H1 (cell line): Measurements from ENCODE around the gene LGI4. TPM values are rescaled to one million over a fixed set of nuclear protein-coding genes. Genes with fewer than 3 reads are reported as not detected.
A peak's percentile ranks its signal among the peaks of the same experiment; 100 is the strongest.

Experiments
- CTCF ChIA-PET: fragments of 300-600 bp; sonication (Branson Sonifier 250); formaldehyde crosslinking; loops from one replicate; lab custom pipeline; 2021; ENCODE audit not compliant: partially characterized antibody; lab: Charles Lee
- POLR2A ChIA-PET: fragments of 300-600 bp; sonication (Branson Sonifier 250); formaldehyde crosslinking; loops from one replicate; lab custom pipeline; 2021; ENCODE audit warnings: inconsistent platforms; ENCODE audit not compliant: partially characterized antibody; lab: Charles Lee
- DNase-seq, 2 experiments: peaks; one replicate each; pipeline versions ENCODE4 v3.0.0 to v3.0.0-alpha.2; 2010 to 2022; ENCODE audit warnings: low spot score in 2 of 2, low read depth in 1 of 2, mixed read lengths in 1 of 2
- FAIRE-seq: peaks from 2 replicates; lab custom pipeline; 2011; peaks lifted over from hg19 to GRCh38; lab: Jason Lieb, UNC
- H2AFZ ChIP-seq: 2 replicates; pipeline ENCODE4 v1.8.1; 2012; ENCODE audit warnings: low read length, inconsistent platforms
- H2AK5ac ChIP-seq: 2 replicates; pipeline ENCODE4 v1.6.1; 2013; ENCODE audit warnings: low read depth, low read length
- H2BK120ac ChIP-seq: replicated peaks from 2 replicates; pipeline ENCODE3; 2013; ENCODE audit warnings: low read depth, low read length, inconsistent platforms
- H2BK12ac ChIP-seq: 2 replicates; pipeline ENCODE4 v1.6.1; 2013; ENCODE audit warnings: low read depth, low read length
- H2BK15ac ChIP-seq: 2 replicates; pipeline ENCODE4 v1.6.1; 2013; ENCODE audit warnings: low read length
- H2BK20ac ChIP-seq: 2 replicates; pipeline ENCODE4 v1.6.1; 2013; ENCODE audit warnings: low read length
- H2BK5ac ChIP-seq: 2 replicates; pipeline ENCODE4 v1.6.1; 2013; ENCODE audit warnings: low read depth, low read length
- H3K14ac ChIP-seq: 2 replicates; pipeline ENCODE4 v1.6.1; 2013; ENCODE audit warnings: inconsistent platforms; ENCODE audit not compliant: insufficient read length
- H3K18ac ChIP-seq: 2 replicates; pipeline ENCODE4 v1.6.1; 2013; ENCODE audit warnings: low read length; ENCODE audit errors: extremely low read depth
- H3K23ac ChIP-seq: 2 replicates; pipeline ENCODE4 v1.6.1; 2013; ENCODE audit warnings: inconsistent platforms; ENCODE audit not compliant: insufficient read length
- H3K23me2 ChIP-seq: 2 replicates; pipeline ENCODE4 v1.6.1; 2013; ENCODE audit warnings: low read depth, low read length
- H3K27ac ChIP-seq: 2 replicates; pipeline ENCODE4 v1.6.1; 2011; ENCODE audit warnings: low read depth, low read length, inconsistent platforms
- H3K27me3 ChIP-seq, 4 experiments: replicated peaks in 1 of 4; 1 replicate in 1 of 4; 2 replicates in 3 of 4; pipeline versions ENCODE4 v1.6.1 to v1.8.1; 2011 to 2013; ENCODE audit warnings: low read length in 3 of 4, mild to moderate bottlenecking in 3 of 4, inconsistent platforms in 2 of 4, mixed read lengths in 2 of 4, moderate library complexity in 1 of 4; ENCODE audit not compliant: control insufficient read depth in 3 of 4, insufficient read depth in 3 of 4; ENCODE audit errors: extremely low read depth in 1 of 4
- H3K36me3 ChIP-seq, 4 experiments: 2 replicates each; pipeline versions ENCODE4 v1.6.1 to v1.8.1; 2011 to 2013; ENCODE audit warnings: mild to moderate bottlenecking in 4 of 4, low read length in 3 of 4, moderate library complexity in 2 of 4, control low read depth in 1 of 4, inconsistent platforms in 1 of 4; ENCODE audit not compliant: insufficient read depth in 4 of 4, control insufficient read depth in 2 of 4
- H3K4ac ChIP-seq: replicated peaks from 2 replicates; pipeline ENCODE3; 2013; ENCODE audit warnings: low read length, low read depth, mixed read lengths, inconsistent platforms; ENCODE audit not compliant: insufficient read length
- H3K4me1 ChIP-seq, 4 experiments: replicated peaks in 1 of 4; 1 replicate in 1 of 4; 2 replicates in 3 of 4; pipeline versions ENCODE4 v1.6.1 to v1.8.1; 2011 to 2013; ENCODE audit warnings: low read length in 3 of 4, inconsistent platforms in 2 of 4, mixed read lengths in 1 of 4; ENCODE audit not compliant: insufficient read depth in 4 of 4, control insufficient read depth in 3 of 4
- H3K4me2 ChIP-seq, 2 experiments: 2 replicates each; pipeline versions ENCODE4 v1.6.1 to v1.8.1; 2011 to 2013; ENCODE audit warnings: low read depth in 2 of 2, low read length in 2 of 2, control low read depth in 1 of 2, inconsistent platforms in 1 of 2, mild to moderate bottlenecking in 1 of 2; ENCODE audit not compliant: insufficient read depth in 1 of 2
- H3K4me3 ChIP-seq, 4 experiments: fragments of 200-600, 300-600 bp in 1 of 4; sonication (generic), shearing (Covaris generic), sonication (Bioruptor Twin) in 1 of 4; 2 replicates each; pipeline versions ENCODE4 v1.5.1 to v1.8.1; 2011 to 2016; ENCODE audit warnings: low read length in 4 of 4, low read depth in 3 of 4, control low read depth in 2 of 4, inconsistent platforms in 2 of 4, mild to moderate bottlenecking in 2 of 4, mixed read lengths in 1 of 4, moderate library complexity in 1 of 4; ENCODE audit not compliant: insufficient read depth in 2 of 4; ENCODE audit errors: extremely low read depth in 1 of 4
- H3K56ac ChIP-seq: replicated peaks from 2 replicates; pipeline ENCODE3; 2013; ENCODE audit warnings: low read depth, mild to moderate bottlenecking, mixed read lengths, low read length, inconsistent platforms; ENCODE audit not compliant: insufficient read length
- H3K79me1 ChIP-seq: 2 replicates; pipeline ENCODE4 v1.6.1; 2013; ENCODE audit warnings: low read depth, low read length, control low read depth
- H3K79me2 ChIP-seq, 2 experiments: 2 replicates each; pipeline versions ENCODE4 v1.6.1 to v1.8.1; 2012 to 2013; ENCODE audit warnings: low read length in 2 of 2, mild to moderate bottlenecking in 2 of 2, inconsistent platforms in 1 of 2; ENCODE audit not compliant: insufficient read depth in 2 of 2, control insufficient read depth in 1 of 2
- H3K9ac ChIP-seq, 4 experiments: replicated peaks in 1 of 4; 1 replicate in 1 of 4; 2 replicates in 3 of 4; pipeline versions ENCODE4 v1.6.1 to v1.8.1; 2011 to 2013; ENCODE audit warnings: low read depth in 3 of 4, low read length in 3 of 4, control low read depth in 2 of 4, mild to moderate bottlenecking in 2 of 4, moderate library complexity in 2 of 4, inconsistent platforms in 1 of 4; ENCODE audit errors: extremely low read depth in 1 of 4
- H3K9me3 ChIP-seq, 2 experiments: 2 replicates each; pipeline versions ENCODE4 v1.6.1 to v1.8.1; 2012 to 2013; ENCODE audit warnings: mild to moderate bottlenecking in 2 of 2, moderate library complexity in 2 of 2, control low read depth in 1 of 2, inconsistent platforms in 1 of 2, low read depth in 1 of 2, low read length in 1 of 2, mixed read lengths in 1 of 2; ENCODE audit not compliant: insufficient read depth in 2 of 2
- H4K20me1 ChIP-seq, 2 experiments: replicated peaks in 1 of 2; 2 replicates each; pipeline versions ENCODE3 to v1.8.1; 2011 to 2013; ENCODE audit warnings: inconsistent platforms in 2 of 2, low read length in 2 of 2, mild to moderate bottlenecking in 1 of 2; ENCODE audit not compliant: insufficient read depth in 2 of 2, control insufficient read depth in 1 of 2
- H4K5ac ChIP-seq: 2 replicates; pipeline ENCODE4 v1.6.1; 2013; ENCODE audit warnings: low read length, low read depth, mixed read lengths, inconsistent platforms; ENCODE audit not compliant: insufficient read length
- H4K8ac ChIP-seq: 2 replicates; pipeline ENCODE4 v1.8.0; 2013; ENCODE audit warnings: mild to moderate bottlenecking, moderate library complexity, low read length, inconsistent platforms; ENCODE audit not compliant: insufficient read depth; ENCODE audit errors: extremely low read depth
- H4K91ac ChIP-seq: replicated peaks from 2 replicates; pipeline ENCODE3; 2013; ENCODE audit warnings: low read length, mixed read lengths, inconsistent platforms; ENCODE audit not compliant: insufficient read length
- RXRA ChIP-seq: IDR thresholded peaks from 2 replicates; pipeline ENCODE4 v1.6.1; 2011; ENCODE audit warnings: low read depth, mild to moderate bottlenecking, low read length, moderate library complexity; ENCODE audit not compliant: insufficient read depth
- WGBS, 2 experiments: shearing (Covaris generic) in 1 of 2; methylation state at CpG; one replicate each; pipeline versions ENCODE4 v1.1.6 to v1.1.7; 2013 to 2015; ENCODE audit warnings: low lambda C conversion rate in 2 of 2, mixed read lengths in 2 of 2, inconsistent platforms in 1 of 2, low coverage in 1 of 2, missing lambda C conversion rate in 1 of 2; ENCODE audit not compliant: insufficient replicate concordance in 2 of 2, insufficient coverage in 1 of 2, insufficient read length in 1 of 2; ENCODE audit errors: extremely low coverage in 1 of 2, missing lambda C conversion rate in 1 of 2; 5-methylcytosine and 5-hydroxymethylcytosine counted together
- polyA plus RNA-seq, 7 experiments: library from polyadenylated mRNA; depleted of rRNA in 3 of 7; stranded (reverse) in 5 of 7; unstranded in 2 of 7; fragments of >200 nt in 5 of 7; fragments of 200-250 nt in 2 of 7; gene quantifications; 1 replicate in 5 of 7; 2 replicates in 1 of 7; 4 replicates in 1 of 7; pipeline versions ENCODE4 v1.2.1 to v1.2.3, GENCODE V29; 2011 to 2013; ENCODE audit warnings: missing spikeins in 2 of 7, mixed read lengths in 2 of 7
- total RNA-seq: library from RNA; stranded (reverse); fragmentation: NEBNext Ultra II Directional; extraction: Animal tissue kit (Norgen Biotek cat#: 25700); gene quantifications from 2 replicates; pipeline ENCODE4 v1.2.1, GENCODE V29; 2021

The LGI4 gene
- total and polyA plus RNA-seq, 2 of the 8 experiments (the other 6 are each of a cell fraction or from before 2014, with no cell fraction given), result 2.0 to 8.2 TPM

- Histone ChIP-seq H3K4me1 (peaks cover 8 to 32% (median 25%) of the 10 kb centered on the region in 4 experiments), H3K79me2 (no peaks in the 10 kb centered on the region), H3K27me3 (peaks cover 0 to 18% (median 8%) of the 10 kb centered on the region in 4 experiments; a peak in 5 of 7 replicates), H3K4ac (no peak overlapping the region), H4K20me1 (peaks cover 0 to 3% of the 10 kb centered on the region in 2 experiments), H2BK5ac (no peak overlapping the region; the same call in 1 of the 2 replicates), H3K18ac (no peak overlapping the region; the same call in 1 of the 2 replicates), H3K36me3 (no peaks in the 10 kb centered on the region), H2AFZ (no peak overlapping the region), H3K23me2 (peaks cover 20% of the 10 kb centered on the region; the same call in 1 of the 2 replicates), H3K4me3 (peak overlapping the region in 2 of 4 experiments; percentile 16 to 38; a peak in 2 of 8 replicates), H3K56ac (no peak overlapping the region), H3K9me3 (no peaks in the 10 kb centered on the region), H2AK5ac (peak overlapping the region; percentile 65; the same call in 1 of the 2 replicates), H4K91ac (no peak overlapping the region), H3K9ac (no peak overlapping the region), H4K8ac (no peak overlapping the region), H4K5ac (no peak overlapping the region), H2BK20ac (no peak overlapping the region), H2BK12ac (peak overlapping the region; percentile 60; the same call in 1 of the 2 replicates), H3K79me1 (no peaks in the 10 kb centered on the region), H3K27ac (no peak overlapping the region), H3K4me2 (peak overlapping the region; percentile 66 to 78), H3K14ac (no peak overlapping the region), H3K23ac (no peak overlapping the region), H2BK120ac (no peak overlapping the region), H2BK15ac (peak overlapping the region; percentile 88; the same call in 1 of the 2 replicates)
- ChIA-PET CTCF (interaction anchor here (0.6 to 10.2 kb wide), 11 partner anchors 17 to 212 kb away, joined by 3 to 154 read pairs (median 5); partner anchors contain the start of gene FXYD3), POLR2A (interaction anchor here (0.8 to 1.1 kb wide), 3 partner anchors 17 to 84 kb away, joined by 3 to 4 read pairs (median 4); no protein-coding TSS in a partner anchor)
- 88% methylated on average over 9 of the region's 12 CpGs; no CpG with 5 or more reads in 1 of the 2 experiments for WGBS, 2 experiments
- no peak for DNase-seq
- FAIRE-seq, result no peak
- no peak for TF ChIP-seq RXRA
Measured at GRCh38 chr19:35140207-35140961, 5.5 kb upstream of the LGI4 start.
